ENCODE data around the gene FFAR4. TPM values are rescaled to one million over a fixed set of nuclear protein-coding genes. Genes with fewer than 3 reads are reported as not detected.

Gene FFAR4
- total RNA-seq, 2 experiments from 2014 or later = not detected

GRCh38 chr10:93599778-93600177, 33.3 kb downstream of the FFAR4 start:
- no peak overlapping the region for H3K4me3 ChIP-seq (ENCODE audit: low read length)
- no peak overlapping the region for H3K27ac ChIP-seq (ENCODE audit: low read depth in 1 of 2, low read length in 2 of 2)
- no peak overlapping the region for H3K27ac Mint-ChIP-seq
- intact Hi-C loops (cut with DNase I, micrococcal nuclease) = no loop called here
- H3K27me3 Mint-ChIP-seq = peaks cover 53% of the 10 kb centered on the region
- H3K4me1 Mint-ChIP-seq (ENCODE audit: low read depth) = no peaks in the 10 kb centered on the region
- DNase-seq (no peak), ATAC-seq (ENCODE audit: poor library complexity) (no peak)
- TF ChIP-seq CTCF (IDR thresholded peaks at IDR 0.05) = no peak
- no peak overlapping the region for H3K4me3 Mint-ChIP-seq
- no peaks in the 10 kb centered on the region for H3K9me3 ChIP-seq (ENCODE audit: control insufficient read depth in 1 of 2, insufficient read depth in 1 of 2, low read length in 2 of 2)
- H3K36me3 ChIP-seq (ENCODE audit: insufficient read depth, low read length) = no peaks in the 10 kb centered on the region
- ChIA-PET CTCF (no interaction called here), POLR2A (no interaction called here)
- peaks cover 20 to 46% of the 10 kb centered on the region in 2 experiments for H3K27me3 ChIP-seq (ENCODE audit: control insufficient read depth in 1 of 2, insufficient read depth in 2 of 2, low read length in 2 of 2)
- no peaks in the 10 kb centered on the region for H3K4me1 ChIP-seq (ENCODE audit: insufficient read depth, low read length)
- H3K36me3 Mint-ChIP-seq (ENCODE audit: low read depth) = no peaks in the 10 kb centered on the region
- H3K9me3 Mint-ChIP-seq = no peaks in the 10 kb centered on the region

- no peaks in the 10 kb centered on the region for H3K36me3 Mint-ChIP-seq (ENCODE audit: low read depth)
- H3K4me1 Mint-ChIP-seq (ENCODE audit: low read depth) = no peaks in the 10 kb centered on the region
- H3K27me3 Mint-ChIP-seq = peaks cover 54% of the 10 kb centered on the region
- intact Hi-C loops (cut with DNase I, micrococcal nuclease) = no loop called here
- H3K4me3 Mint-ChIP-seq = no peak overlapping the region
- ChIA-PET CTCF (no interaction called here), POLR2A (no interaction called here)
- no peak overlapping the region for H3K27ac Mint-ChIP-seq
- TF ChIP-seq CTCF (IDR thresholded peaks at IDR 0.05) = no peak
- H3K36me3 ChIP-seq (ENCODE audit: insufficient read depth, low read length) = no peaks in the 10 kb centered on the region
- no peaks in the 10 kb centered on the region for H3K9me3 ChIP-seq (ENCODE audit: control insufficient read depth in 1 of 2, insufficient read depth in 1 of 2, low read length in 2 of 2)
- H3K4me3 ChIP-seq (ENCODE audit: low read length) = no peak overlapping the region
- H3K9me3 Mint-ChIP-seq = no peaks in the 10 kb centered on the region
- H3K27me3 ChIP-seq (ENCODE audit: control insufficient read depth in 1 of 2, insufficient read depth in 2 of 2, low read length in 2 of 2) = peaks cover 20 to 50% of the 10 kb centered on the region in 2 experiments
- ATAC-seq (ENCODE audit: poor library complexity) (no peak), DNase-seq (no peak)
- H3K4me1 ChIP-seq (ENCODE audit: insufficient read depth, low read length) = no peaks in the 10 kb centered on the region
- H3K27ac ChIP-seq (ENCODE audit: low read depth in 1 of 2, low read length in 2 of 2) = no peak overlapping the region
Observed at GRCh38 chr10:93600446-93601145, 34.1 kb downstream of the FFAR4 start.

- POLR2A ChIA-PET = no interaction called here
- TF ChIP-seq CTCF (IDR thresholded peaks at IDR 0.05) = no peak
Observed at GRCh38 chr10:93601146-93601773, 34.8 kb downstream of the FFAR4 start, which contains the start of gene RBP4. Gene RBP4, minus strand, starts transcription at chr10:93601235. Its CDS starts 207 bp downstream, at chr10:93601028.

More at GRCh38 chr10:93601146-93601773, 34.8 kb downstream of the FFAR4 start, which contains the start of gene RBP4:
- Histone ChIP-seq H3K4me3 (ENCODE audit: low read length) (no peak within 1 kb of the TSS), H3K27me3 (ENCODE audit: control insufficient read depth in 1 of 2, insufficient read depth in 2 of 2, low read length in 2 of 2) (peaks cover 20 to 50% of the 10 kb centered on the region in 2 experiments), H3K4me1 (ENCODE audit: insufficient read depth, low read length) (no peaks in the 10 kb centered on the region), H3K27ac (ENCODE audit: low read depth in 1 of 2, low read length in 2 of 2) (no peak within 1 kb of the TSS), H3K36me3 (ENCODE audit: insufficient read depth, low read length) (no peaks in the 10 kb centered on the region), H3K9me3 (ENCODE audit: control insufficient read depth in 1 of 2, insufficient read depth in 1 of 2, low read length in 2 of 2) (no peaks in the 10 kb centered on the region)
- DNase-seq = peak in 1 of 14 experiments; percentile 2
- CTCF ChIA-PET = no interaction called here
- ATAC-seq (ENCODE audit: poor library complexity) = no peak
- Mint-ChIP-seq H3K27ac (no peak within 1 kb of the TSS), H3K4me1 (ENCODE audit: low read depth) (no peaks in the 10 kb centered on the region), H3K4me3 (no peak within 1 kb of the TSS), H3K27me3 (peaks cover 60% of the 10 kb centered on the region), H3K9me3 (no peaks in the 10 kb centered on the region), H3K36me3 (ENCODE audit: low read depth) (no peaks in the 10 kb centered on the region)
- intact Hi-C loops (cut with DNase I, micrococcal nuclease) = no loop called here
